Breast epithelium (tissue), 4 donors: Measurements from ENCODE around the gene ATP2B2. TPM values are rescaled to one million over a fixed set of nuclear protein-coding genes. Genes with fewer than 3 reads are reported as not detected.
A peak's percentile ranks its signal among the peaks of the same experiment; 100 is the strongest.

Source experiments
- DNase-seq, 2 donors: peaks; one replicate each; pipeline ENCODE4 v3.0.0-alpha.2; 2019; ENCODE audit warnings: low spot score in 2 of 2
- H3K27ac ChIP-seq, 2 donors: fragments of 200-600 bp; sonication (generic) in 1 of 2; one replicate each; pipeline ENCODE4 v1.5.1; 2016 to 2019; ENCODE audit warnings: mild to moderate bottlenecking in 1 of 2
- H3K27me3 ChIP-seq, 2 donors: fragments of 200-600 bp; sonication (generic) in 1 of 2; one replicate each; pipeline versions ENCODE4 v1.5.1 to v1.6.0; 2017 to 2019; ENCODE audit warnings: control low read depth in 1 of 2, mild to moderate bottlenecking in 1 of 2
- H3K36me3 ChIP-seq: fragments of 200-600 bp; one replicate; pipeline ENCODE4 v1.5.1; 2019
- H3K4me1 ChIP-seq, 2 donors: fragments of 200-600 bp; sonication (generic); one replicate each; pipeline ENCODE4 v1.5.1; 2016 to 2019; ENCODE audit warnings: control low read depth in 1 of 2
- H3K4me3 ChIP-seq, 3 donors: fragments of 200-600 bp; sonication (generic); 1 replicate in 2 of 3; 2 replicates in 1 of 3; pipeline ENCODE4 v1.5.1; 2016 to 2019; ENCODE audit warnings: mild to moderate bottlenecking in 3 of 3, moderate library complexity in 2 of 3
- H3K9me3 ChIP-seq, 2 donors: fragments of 200-600 bp; sonication (generic) in 1 of 2; one replicate each; pipeline ENCODE4 v1.5.1; 2016 to 2019; ENCODE audit warnings: control low read depth in 1 of 2
- CTCF ChIP-seq, 3 donors: fragments of 450-650 bp; IDR thresholded peaks; one replicate each; pipeline ENCODE4 v1.5.1; 2016 to 2017; ENCODE audit warnings: antibody characterized with exemption in 3 of 3, mild to moderate bottlenecking in 3 of 3, moderate library complexity in 3 of 3
- POLR2A ChIP-seq: fragments of 450-650 bp; IDR thresholded peaks from one replicate; pipeline ENCODE4 v1.6.1; 2016; ENCODE audit warnings: antibody characterized with exemption, mild to moderate bottlenecking, moderate library complexity
- POLR2AphosphoS5 ChIP-seq, 3 donors: sonication (generic); formaldehyde crosslinking; IDR thresholded peaks; one replicate each; pipeline ENCODE4 v1.6.1; 2017; ENCODE audit warnings: antibody characterized with exemption in 3 of 3
- intact Hi-C: fragments of 100-400 bp; cut with DNase I; formaldehyde crosslinking; loops from one replicate; pipeline ENCODE4 v1.15.1; 2023; ENCODE audit warnings: low total_unique reads
- total RNA-seq, 3 donors: library from RNA; depleted of rRNA; stranded (reverse); fragments of >200 nt; gene quantifications; one replicate each; pipeline ENCODE4 v1.1.0, GENCODE V29; 2016

ATP2B2 gene
- total RNA-seq, 3 donors from 2014 or later: under 0.01 to 0.15 TPM; not detected in 1

DNA sequence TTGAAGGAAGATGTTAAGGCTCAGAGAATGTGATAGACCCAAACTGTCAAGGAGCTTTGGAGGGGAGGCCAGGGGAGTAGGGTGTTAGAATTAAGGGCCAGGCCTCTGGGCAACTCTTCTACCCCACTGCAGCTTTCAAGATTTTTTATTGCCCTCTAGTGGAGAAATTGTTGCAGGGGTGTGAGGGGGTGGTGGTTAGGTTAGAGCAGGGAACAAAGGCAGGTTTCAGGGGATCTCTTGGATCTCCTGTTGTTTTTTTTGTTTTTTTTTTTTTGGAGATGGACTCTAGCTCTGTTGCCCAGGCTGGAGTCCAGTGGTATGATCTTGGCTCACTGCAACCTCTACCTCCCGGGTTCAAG lies 183.1 kb downstream of the ATP2B2 start:
- no peaks in the 10 kb centered on the region for H3K9me3 ChIP-seq
- peaks cover 0 to 5% of the 10 kb centered on the region in 2 donors for H3K4me1 ChIP-seq
- intact Hi-C loops: no loop called here
- no peak overlapping the region for H3K27ac ChIP-seq
- TF ChIP-seq POLR2A (no peak), POLR2AphosphoS5 (IDR thresholded peaks at IDR 0.05) (no peak), CTCF (IDR thresholded peaks at IDR 0.05) (no peak)
- no peak for DNase-seq
- H3K4me3 ChIP-seq: no peak overlapping the region
- no peaks in the 10 kb centered on the region for H3K27me3 ChIP-seq
- no peaks in the 10 kb centered on the region for H3K36me3 ChIP-seq

DNA sequence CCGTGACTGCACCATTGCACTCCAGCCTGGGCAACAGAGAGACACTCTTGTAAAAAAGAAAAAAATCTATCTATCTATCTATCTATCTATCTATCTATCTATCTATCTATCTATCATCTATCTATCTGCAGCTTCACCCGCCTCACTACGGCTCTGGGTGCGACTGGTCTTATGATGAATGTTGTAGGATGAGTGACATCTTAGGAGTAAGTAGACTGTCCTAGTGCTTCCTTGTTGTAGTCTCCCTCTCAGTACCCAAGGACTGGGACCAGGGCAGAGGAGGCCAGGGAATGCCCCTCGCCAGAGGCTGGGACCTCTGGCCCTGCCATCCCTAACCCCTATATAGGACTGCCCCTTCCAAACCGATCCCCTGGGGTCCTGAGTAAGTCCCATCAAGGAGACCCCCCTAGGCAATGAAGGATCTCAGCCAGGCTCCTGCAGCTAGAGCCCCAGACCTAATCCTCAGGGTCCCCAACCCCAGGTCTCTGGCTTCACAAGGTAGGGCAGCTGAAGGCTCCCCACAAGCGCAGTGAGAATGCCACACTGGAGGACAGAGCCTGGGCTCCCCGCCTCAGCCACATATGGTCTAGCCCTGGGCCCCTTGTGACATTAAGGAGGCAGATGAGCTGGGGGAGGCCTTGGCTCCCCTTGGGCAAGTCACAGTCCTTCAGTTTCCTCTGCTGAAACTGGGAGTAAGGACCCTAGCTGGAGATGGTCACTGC lies 183.6 kb downstream of the ATP2B2 start:
- Histone ChIP-seq H3K27me3 (no peaks in the 10 kb centered on the region), H3K4me1 (peaks cover 0 to 5% of the 10 kb centered on the region in 2 donors), H3K4me3 (peak overlapping the region; percentile 85 to 99 (median 97)), H3K27ac (peak overlapping the region; percentile 89 to 90), H3K9me3 (no peaks in the 10 kb centered on the region), H3K36me3 (no peaks in the 10 kb centered on the region)
- intact Hi-C loops: no loop called here
- no peak for DNase-seq
- TF ChIP-seq POLR2A (no peak), POLR2AphosphoS5 (IDR thresholded peaks at IDR 0.05) (no peak), CTCF (IDR thresholded peaks at IDR 0.05) (no peak)

DNA sequence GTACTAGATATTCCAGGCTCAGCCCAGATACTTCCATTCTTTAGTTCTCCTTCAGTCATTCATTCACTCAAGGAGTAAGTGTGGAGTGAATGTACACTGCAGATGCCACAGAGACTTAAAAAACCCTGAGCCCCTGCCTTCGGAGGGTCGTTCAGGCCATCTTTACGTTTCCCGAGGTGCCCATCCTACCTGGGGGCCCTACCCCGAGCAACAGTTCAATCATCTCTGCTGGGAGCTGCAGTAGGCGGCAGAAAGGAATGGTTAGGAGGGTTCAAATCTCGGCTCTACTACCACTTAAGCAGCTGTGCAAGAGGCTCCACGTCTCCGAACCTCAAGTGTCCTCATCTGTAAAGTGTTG lies 185.1 kb downstream of the ATP2B2 start:
- Histone ChIP-seq H3K9me3 (no peaks in the 10 kb centered on the region), H3K27me3 (no peaks in the 10 kb centered on the region), H3K36me3 (no peaks in the 10 kb centered on the region), H3K4me3 (peak overlapping the region; percentile 85 to 99 (median 97)), H3K4me1 (peaks cover 0 to 5% of the 10 kb centered on the region in 2 donors), H3K27ac (peak overlapping the region; percentile 89 to 90)
- no peak for DNase-seq
- intact Hi-C loops: no loop called here
- no peak for TF ChIP-seq POLR2A
- no peak for TF ChIP-seq CTCF (IDR thresholded peaks at IDR 0.05)

- Histone ChIP-seq H3K27me3 (no peaks in the 10 kb centered on the region), H3K27ac (no peak overlapping the region), H3K4me1 (peaks cover 0 to 5% of the 10 kb centered on the region in 2 donors), H3K36me3 (peaks cover 2% of the 10 kb centered on the region), H3K9me3 (no peaks in the 10 kb centered on the region), H3K4me3 (peak overlapping the region; percentile 85 to 99 (median 97))
- no peak for DNase-seq
- intact Hi-C loops: no loop called here
- TF ChIP-seq CTCF (IDR thresholded peaks at IDR 0.05) (no peak), POLR2AphosphoS5 (IDR thresholded peaks at IDR 0.05) (no peak), POLR2A (no peak)
Measured at GRCh38 chr3:10319804-10320203, 185.6 kb downstream of the ATP2B2 start.

DNA sequence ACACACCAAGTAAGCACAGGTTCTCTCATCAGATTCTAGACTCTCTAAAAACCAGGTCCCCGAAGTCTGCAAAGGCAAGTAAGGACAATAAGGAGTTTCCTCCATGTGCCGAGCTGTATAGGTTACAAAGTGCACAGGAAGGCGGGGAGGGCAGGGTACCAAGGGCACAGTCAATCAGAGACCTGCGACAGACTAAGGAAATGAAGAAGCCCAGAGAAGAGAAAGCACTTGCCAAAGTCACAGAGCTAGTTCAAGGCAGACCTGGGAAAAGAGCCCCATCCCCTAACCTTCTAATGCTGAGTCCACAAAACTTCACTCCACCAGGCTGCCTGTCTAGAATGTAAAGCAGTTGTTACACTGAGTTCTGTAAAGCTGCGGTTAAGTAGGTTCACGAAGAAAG lies 186.1 kb downstream of the ATP2B2 start:
- TF ChIP-seq CTCF (IDR thresholded peaks at IDR 0.05) (no peak), POLR2A (no peak), POLR2AphosphoS5 (IDR thresholded peaks at IDR 0.05) (no peak)
- Histone ChIP-seq H3K27ac (no peak overlapping the region), H3K4me1 (peaks cover 0 to 5% of the 10 kb centered on the region in 2 donors), H3K9me3 (no peaks in the 10 kb centered on the region), H3K36me3 (peaks cover 8% of the 10 kb centered on the region), H3K27me3 (no peaks in the 10 kb centered on the region), H3K4me3 (peak overlapping the region in 2 of 3 donors; percentile 44 to 85)
- intact Hi-C loops: no loop called here
- DNase-seq: no peak
